Calu3 (cell line): ENCODE measurements around the gene PPM1L. TPM values are rescaled to one million over a fixed set of nuclear protein-coding genes. Genes with fewer than 3 reads are reported as not detected.

Source experiments
- BruUV-seq: library from RNA; stranded (reverse); fragments of 400-500 nt; replicated peaks from 2 replicates; lab custom pipeline; 2021; lab: Mats Ljungman, UMichigan
- CTCF ChIA-PET: fragments of 300-600 bp; sonication (Branson Sonifier 250); formaldehyde crosslinking; loops from one replicate; lab custom pipeline; 2022; ENCODE audit warnings: antibody characterized with exemption; lab: Charles Lee
- DNase-seq: peaks from one replicate; pipeline ENCODE4 v3.0.0; 2022
- H3K27ac Mint-ChIP-seq: one replicate; pipeline ENCODE4 v1.8.0; 2022; ENCODE audit warnings: mixed read lengths; ENCODE audit not compliant: unreplicated experiment
- H3K27me3 Mint-ChIP-seq: one replicate; pipeline ENCODE4 v1.8.0; 2022; ENCODE audit warnings: mixed read lengths; ENCODE audit not compliant: unreplicated experiment
- H3K36me3 Mint-ChIP-seq: one replicate; pipeline ENCODE4 v1.8.0; 2022; ENCODE audit warnings: mild to moderate bottlenecking, moderate library complexity, mixed read lengths; ENCODE audit not compliant: insufficient read depth, unreplicated experiment
- H3K4me1 Mint-ChIP-seq: one replicate; pipeline ENCODE4 v1.8.0; 2022; ENCODE audit warnings: mild to moderate bottlenecking, low read depth, mixed read lengths; ENCODE audit not compliant: unreplicated experiment
- H3K4me3 Mint-ChIP-seq: one replicate; pipeline ENCODE4 v1.8.0; 2022; ENCODE audit warnings: mild to moderate bottlenecking, low read depth, moderate library complexity, mixed read lengths; ENCODE audit not compliant: unreplicated experiment
- H3K9me3 Mint-ChIP-seq: one replicate; pipeline ENCODE4 v1.8.0; 2022; ENCODE audit warnings: low read depth, mixed read lengths; ENCODE audit not compliant: unreplicated experiment
- CTCF ChIP-seq: fragments of 200-600 bp; IDR thresholded peaks from one replicate; pipeline ENCODE4 v1.8.0; 2022; ENCODE audit warnings: antibody characterized with exemption; ENCODE audit not compliant: unreplicated experiment
- intact Hi-C: fragments of 100-400 bp; cut with micrococcal nuclease; formaldehyde crosslinking; loops from one replicate; pipeline ENCODE4 v1.10.0; 2022; ENCODE audit not compliant: unreplicated experiment
- total RNA-seq: library from RNA; stranded (reverse); gene quantifications from 2 replicates; pipeline ENCODE4 v1.2.3, GENCODE V29; 2022

The PPM1L gene
- total RNA-seq, 1 experiment from 2014 or later: 18.4 TPM

DNA sequence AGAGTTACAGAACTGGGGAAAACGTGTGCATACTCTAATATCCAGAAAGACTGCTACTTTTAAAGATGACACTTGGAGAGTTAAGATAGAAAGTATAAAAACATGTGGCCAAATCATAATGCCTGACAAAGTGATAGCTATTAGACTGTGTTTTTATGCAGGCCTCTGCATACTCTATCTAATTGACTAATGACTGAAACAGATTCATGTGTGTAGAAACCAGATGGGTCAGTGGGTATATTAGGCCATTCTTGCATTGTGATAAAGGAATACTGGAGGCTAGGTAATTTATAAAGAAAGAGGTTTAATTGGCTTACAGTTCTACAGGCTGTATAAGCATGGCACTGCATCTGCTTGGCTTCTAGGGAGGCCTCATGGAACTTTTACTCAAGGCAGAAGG lies 71.5 kb downstream of the PPM1L start:
- Mint-ChIP-seq H3K4me1 (peaks cover 8% of the 10 kb centered on the region), H3K9me3 (no peaks in the 10 kb centered on the region), H3K4me3 (no peak overlapping the region), H3K36me3 (no peaks in the 10 kb centered on the region), H3K27ac (no peak overlapping the region), H3K27me3 (no peaks in the 10 kb centered on the region)
- no peak for TF ChIP-seq CTCF
- intact Hi-C loops: no loop called here
- CTCF ChIA-PET: no interaction called here
- no TSS peak for BruUV-seq
- DNase-seq: no peak

DNA sequence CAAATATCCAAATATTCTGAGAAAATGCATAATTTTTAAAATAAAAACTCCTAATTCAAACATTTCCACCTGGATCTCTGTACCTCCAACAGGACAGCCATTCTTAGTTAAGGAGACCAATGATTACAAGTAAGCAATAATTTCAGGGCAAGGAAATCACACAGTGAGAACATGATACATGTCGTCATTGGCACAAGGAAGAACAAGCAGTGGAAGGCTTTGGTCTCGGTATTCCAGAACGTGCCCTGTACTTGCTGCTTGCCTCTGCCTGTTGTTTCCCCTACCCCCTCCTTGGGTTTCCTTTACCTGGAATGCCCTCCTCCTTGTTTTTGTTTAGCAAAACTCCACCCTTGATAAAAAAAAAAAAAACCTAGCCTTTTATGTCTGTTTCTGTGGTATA lies 72.8 kb downstream of the PPM1L start:
- Mint-ChIP-seq H3K4me3 (no peak overlapping the region), H3K4me1 (peaks cover 8% of the 10 kb centered on the region), H3K36me3 (no peaks in the 10 kb centered on the region), H3K9me3 (no peaks in the 10 kb centered on the region), H3K27me3 (no peaks in the 10 kb centered on the region), H3K27ac (no peak overlapping the region)
- CTCF ChIA-PET: no interaction called here
- no peak for DNase-seq
- BruUV-seq: no TSS peak
- intact Hi-C loops: no loop called here
- TF ChIP-seq CTCF: no peak

DNA sequence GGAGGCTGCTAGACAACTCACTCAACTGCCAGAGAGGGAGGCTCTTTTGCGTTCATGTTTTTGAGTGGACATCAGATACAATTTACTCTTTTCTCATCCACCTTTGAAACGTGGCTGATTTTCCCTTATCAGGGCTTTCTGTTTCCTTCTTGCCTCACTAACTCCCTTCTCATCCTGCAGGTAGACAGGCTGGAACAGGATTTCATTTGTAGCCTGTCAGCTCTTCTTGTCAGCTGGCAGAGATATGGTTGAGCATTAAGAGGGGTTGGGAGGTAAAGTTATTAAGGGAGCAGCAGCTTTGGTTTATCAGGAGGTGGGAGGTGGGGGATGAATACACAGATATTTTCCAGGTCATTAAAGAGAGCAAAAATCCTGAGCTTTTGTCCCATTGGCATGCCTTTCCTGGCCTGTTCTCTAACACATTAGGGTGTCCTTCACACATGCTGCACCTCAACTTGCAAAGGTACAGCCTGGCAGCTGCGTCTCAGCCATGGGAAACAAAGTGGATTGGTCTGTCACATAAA lies 73.5 kb downstream of the PPM1L start:
- Mint-ChIP-seq H3K27me3 (no peaks in the 10 kb centered on the region), H3K9me3 (peaks cover 2% of the 10 kb centered on the region), H3K4me1 (peaks cover 8% of the 10 kb centered on the region), H3K4me3 (no peak overlapping the region), H3K36me3 (no peaks in the 10 kb centered on the region), H3K27ac (no peak overlapping the region)
- intact Hi-C loops: no loop called here
- no peak for DNase-seq
- no peak for TF ChIP-seq CTCF
- CTCF ChIA-PET: interaction anchor here (0.6 kb wide), 1 partner anchor 680 kb away, joined by 3 read pairs; no protein-coding TSS in a partner anchor
- no TSS peak for BruUV-seq

- no peak for DNase-seq
- Mint-ChIP-seq H3K4me3 (no peak overlapping the region), H3K9me3 (peaks cover 8% of the 10 kb centered on the region), H3K27ac (no peak overlapping the region), H3K4me1 (no peaks in the 10 kb centered on the region), H3K27me3 (no peaks in the 10 kb centered on the region), H3K36me3 (no peaks in the 10 kb centered on the region)
- no peak for TF ChIP-seq CTCF
- CTCF ChIA-PET: no interaction called here
- BruUV-seq: no TSS peak
- intact Hi-C loops: no loop called here
Measured at GRCh38 chr3:160830796-160831195, 74.8 kb downstream of the PPM1L start.
